DND-41 (cell line): ENCODE results near the gene POU2AF1.

Experiments used
- ATAC-seq: fragments of 200-7000 bp; cut with Tn5 transposase; 3 replicates; pipeline ENCODE4 v1.9.1; 2021; ENCODE audit warnings: low read depth; ENCODE audit not compliant: insufficient read depth
- DNase-seq: peaks from one replicate; pipeline ENCODE4 v3.0.0-alpha.2; 2020
- H2AFZ ChIP-seq: 2 replicates; pipeline ENCODE4 v1.6.0; 2012; ENCODE audit warnings: low read depth, low read length
- H3K27ac ChIP-seq: 2 replicates; pipeline ENCODE4 v1.5.1; 2012; ENCODE audit warnings: low read length, inconsistent platforms
- H3K27me3 ChIP-seq: fragments of 200-600 bp; sonication (generic); 2 replicates; pipeline ENCODE4 v1.6.0; 2012; ENCODE audit warnings: low read length, mild to moderate bottlenecking, inconsistent platforms; ENCODE audit not compliant: insufficient read depth, poor library complexity
- H3K36me3 ChIP-seq: 2 replicates; pipeline ENCODE4 v1.5.1; 2012; ENCODE audit warnings: low read length, inconsistent platforms; ENCODE audit not compliant: insufficient read depth
- H3K4me1 ChIP-seq: 2 replicates; pipeline ENCODE4 v1.5.1; 2012; ENCODE audit warnings: mild to moderate bottlenecking, low read length; ENCODE audit not compliant: insufficient read depth
- H3K4me2 ChIP-seq: 2 replicates; pipeline ENCODE4 v1.6.0; 2012; ENCODE audit warnings: mild to moderate bottlenecking, moderate library complexity, low read length, inconsistent platforms; ENCODE audit not compliant: insufficient read depth
- H3K4me3 ChIP-seq, 2 experiments: fragments of 200-600 bp in 1 of 2; shearing (Covaris generic) in 1 of 2; 2 replicates each; pipeline ENCODE4 v1.5.1; 2012 to 2016; ENCODE audit warnings: inconsistent platforms in 2 of 2, low read length in 2 of 2, mild to moderate bottlenecking in 2 of 2, low read depth in 1 of 2, moderate library complexity in 1 of 2
- H3K79me2 ChIP-seq: 2 replicates; pipeline ENCODE4 v1.6.0; 2012; ENCODE audit warnings: low read length, inconsistent platforms; ENCODE audit not compliant: insufficient read depth
- H3K9ac ChIP-seq: 2 replicates; pipeline ENCODE4 v1.6.0; 2012; ENCODE audit warnings: low read depth, mild to moderate bottlenecking, inconsistent platforms, low read length, moderate library complexity
- H3K9me3 ChIP-seq: 2 replicates; pipeline ENCODE4 v1.5.1; 2012; ENCODE audit warnings: low read length, moderate library complexity, mild to moderate bottlenecking, inconsistent platforms; ENCODE audit not compliant: insufficient read depth, severe bottlenecking
- H4K20me1 ChIP-seq: 2 replicates; pipeline ENCODE4 v1.6.0; 2012; ENCODE audit warnings: low read length; ENCODE audit not compliant: insufficient read depth
- EZH2 ChIP-seq: IDR thresholded peaks from 3 replicates; pipeline ENCODE4 v1.6.1; 2012; ENCODE audit warnings: borderline replicate concordance, low read depth, mild to moderate bottlenecking, moderate library complexity, low read length, inconsistent platforms; ENCODE audit not compliant: severe bottlenecking
- TF ChIP-seq, protein P1 (sequence below): IDR thresholded peaks from 2 replicates; pipeline ENCODE4 v1.5.1; 2012; ENCODE audit warnings: borderline replicate concordance, low read length, moderate library complexity, mild to moderate bottlenecking; ENCODE audit not compliant: poor library complexity, severe bottlenecking; ENCODE audit errors: extremely low read depth

POU2AF1 gene

DNA sequence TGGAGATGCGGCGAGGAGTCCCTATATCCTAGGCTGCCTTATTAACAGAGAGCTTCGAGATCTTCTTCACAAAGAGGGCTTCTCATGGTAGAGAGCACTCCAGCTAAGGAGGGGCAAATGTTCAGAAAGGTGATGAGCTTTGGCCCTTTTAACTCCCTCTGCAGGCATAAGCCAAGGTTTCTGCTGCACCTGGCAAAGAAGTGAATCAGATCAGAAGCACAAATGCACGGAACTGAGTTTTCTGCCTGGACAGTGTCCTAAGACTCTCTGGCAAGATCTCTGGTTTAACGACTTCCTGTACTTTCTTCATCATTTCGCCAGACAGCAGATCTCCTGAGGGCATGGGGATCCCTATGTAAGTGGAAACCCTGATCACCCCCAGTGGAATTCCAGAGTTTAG, 43.5 kb downstream of the POU2AF1 start:
- peaks cover 9% of the 10 kb centered on the region for H3K9me3 ChIP-seq
- no peak overlapping the region for H3K27ac ChIP-seq
- no peak overlapping the region for H2AFZ ChIP-seq
- no peaks in the 10 kb centered on the region for H3K4me1 ChIP-seq
- no peak overlapping the region for H3K9ac ChIP-seq
- no peak overlapping the region for H3K4me3 ChIP-seq
- H3K27me3 ChIP-seq = no peaks in the 10 kb centered on the region
- DNase-seq (no peak), ATAC-seq (no peak)
- no peak for TF ChIP-seq EZH2
- TF ChIP-seq, protein P1, sequence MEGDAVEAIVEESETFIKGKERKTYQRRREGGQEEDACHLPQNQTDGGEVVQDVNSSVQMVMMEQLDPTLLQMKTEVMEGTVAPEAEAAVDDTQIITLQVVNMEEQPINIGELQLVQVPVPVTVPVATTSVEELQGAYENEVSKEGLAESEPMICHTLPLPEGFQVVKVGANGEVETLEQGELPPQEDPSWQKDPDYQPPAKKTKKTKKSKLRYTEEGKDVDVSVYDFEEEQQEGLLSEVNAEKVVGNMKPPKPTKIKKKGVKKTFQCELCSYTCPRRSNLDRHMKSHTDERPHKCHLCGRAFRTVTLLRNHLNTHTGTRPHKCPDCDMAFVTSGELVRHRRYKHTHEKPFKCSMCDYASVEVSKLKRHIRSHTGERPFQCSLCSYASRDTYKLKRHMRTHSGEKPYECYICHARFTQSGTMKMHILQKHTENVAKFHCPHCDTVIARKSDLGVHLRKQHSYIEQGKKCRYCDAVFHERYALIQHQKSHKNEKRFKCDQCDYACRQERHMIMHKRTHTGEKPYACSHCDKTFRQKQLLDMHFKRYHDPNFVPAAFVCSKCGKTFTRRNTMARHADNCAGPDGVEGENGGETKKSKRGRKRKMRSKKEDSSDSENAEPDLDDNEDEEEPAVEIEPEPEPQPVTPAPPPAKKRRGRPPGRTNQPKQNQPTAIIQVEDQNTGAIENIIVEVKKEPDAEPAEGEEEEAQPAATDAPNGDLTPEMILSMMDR = no peak
- no peaks in the 10 kb centered on the region for H4K20me1 ChIP-seq
- H3K4me2 ChIP-seq = no peak overlapping the region
- no peaks in the 10 kb centered on the region for H3K79me2 ChIP-seq
- H3K36me3 ChIP-seq = no peaks in the 10 kb centered on the region

DNA sequence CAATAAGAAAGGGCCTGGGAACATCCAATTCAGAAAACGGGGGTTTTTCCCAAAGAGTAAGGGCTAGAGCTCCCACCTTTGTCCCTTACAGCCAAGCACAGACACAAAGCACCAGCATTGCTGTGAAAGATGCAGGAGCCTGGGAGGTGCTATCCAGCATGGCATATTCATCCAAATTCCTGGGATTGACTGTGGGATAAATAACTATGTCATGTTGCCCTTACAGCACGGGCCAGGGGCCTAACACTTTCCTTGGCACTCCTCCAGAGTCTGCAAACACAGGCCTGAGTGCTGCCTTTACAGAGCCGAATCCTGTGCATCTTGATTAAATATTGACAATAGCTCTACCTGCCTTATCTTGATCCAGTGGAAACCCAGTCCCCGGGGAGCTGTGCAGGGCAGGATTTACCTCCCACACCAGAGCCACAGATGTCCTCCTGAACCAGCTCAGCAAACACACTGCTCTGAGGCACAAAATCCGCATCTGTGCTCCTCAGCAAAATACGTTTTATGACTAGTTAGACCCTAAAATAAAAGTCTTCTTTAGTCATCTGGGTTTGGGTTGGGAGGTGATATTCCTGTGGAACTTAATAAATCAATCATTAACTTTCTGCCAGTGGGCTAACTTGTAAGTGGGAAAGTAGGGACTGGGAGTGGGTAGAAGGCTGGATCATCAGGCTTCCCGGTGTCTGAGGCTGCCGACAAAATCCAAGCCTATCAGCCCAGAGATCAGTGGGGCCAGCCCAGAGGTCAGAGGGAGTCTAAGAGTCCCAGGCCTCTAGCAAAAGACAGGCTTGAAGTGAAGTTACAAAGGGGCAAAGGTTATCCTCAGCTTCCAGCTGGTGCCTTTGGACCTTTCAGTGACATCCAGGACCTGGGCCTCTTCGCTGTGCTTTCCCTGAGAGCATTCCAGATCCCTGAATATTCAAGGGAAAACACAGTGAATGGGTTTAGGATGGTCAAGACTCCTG, 44.3 kb downstream of the POU2AF1 start:
- H3K4me3 ChIP-seq = no peak overlapping the region
- H4K20me1 ChIP-seq = no peaks in the 10 kb centered on the region
- no peak overlapping the region for H3K27ac ChIP-seq
- H3K9me3 ChIP-seq = peaks cover 5% of the 10 kb centered on the region
- no peak overlapping the region for H3K9ac ChIP-seq
- no peaks in the 10 kb centered on the region for H3K27me3 ChIP-seq
- DNase-seq (no peak), ATAC-seq (no peak)
- TF ChIP-seq, protein P1 = no peak
- TF ChIP-seq EZH2 = no peak
- H3K36me3 ChIP-seq = no peaks in the 10 kb centered on the region
- no peak overlapping the region for H3K4me2 ChIP-seq
- no peaks in the 10 kb centered on the region for H3K4me1 ChIP-seq
- no peak overlapping the region for H2AFZ ChIP-seq
- no peaks in the 10 kb centered on the region for H3K79me2 ChIP-seq

DNA sequence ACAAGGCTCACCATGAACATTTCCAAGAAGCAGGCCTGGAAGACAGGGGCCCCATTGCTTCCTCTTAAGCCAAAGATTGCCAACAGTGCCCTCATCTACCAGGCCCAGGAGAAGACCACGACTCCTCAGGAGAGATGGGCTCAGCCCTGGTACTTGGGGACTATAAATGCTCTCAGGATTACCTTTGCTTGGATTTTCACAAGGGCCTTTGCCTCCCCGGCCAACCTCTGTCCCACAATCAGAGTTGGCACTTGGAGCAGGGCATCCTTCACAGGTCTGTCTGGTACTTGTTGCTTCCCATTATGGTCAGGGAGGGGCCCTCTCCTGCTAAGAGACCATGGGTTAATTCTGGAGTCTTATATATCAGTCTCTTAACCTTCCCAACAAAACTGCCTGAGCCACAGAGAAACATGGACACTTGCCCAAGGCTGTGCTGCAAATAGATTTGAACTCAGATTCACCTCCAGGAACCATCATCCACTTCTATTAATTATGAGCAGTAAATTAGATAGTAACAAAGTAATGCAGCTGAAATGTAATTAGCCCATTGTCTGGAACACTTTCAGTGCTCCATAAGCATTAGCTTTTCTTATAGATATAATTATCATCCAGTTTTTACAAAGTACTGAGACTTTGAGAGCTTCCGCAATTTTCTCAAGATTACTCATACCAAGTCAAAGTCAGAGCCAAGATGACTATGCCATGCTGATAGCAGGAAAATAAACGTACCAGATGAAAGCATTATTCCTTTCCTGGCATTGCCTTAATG, 47.2 kb downstream of the POU2AF1 start:
- no peak overlapping the region for H3K4me3 ChIP-seq
- TF ChIP-seq EZH2 = no peak
- TF ChIP-seq, protein P1 = no peak
- no peak overlapping the region for H3K27ac ChIP-seq
- H2AFZ ChIP-seq = no peak overlapping the region
- no peak overlapping the region for H3K4me2 ChIP-seq
- no peaks in the 10 kb centered on the region for H3K9me3 ChIP-seq
- no peak for DNase-seq
- ATAC-seq = no peak
- H3K79me2 ChIP-seq = no peaks in the 10 kb centered on the region
- H3K9ac ChIP-seq = no peak overlapping the region
- no peaks in the 10 kb centered on the region for H3K36me3 ChIP-seq
- no peaks in the 10 kb centered on the region for H4K20me1 ChIP-seq
- no peaks in the 10 kb centered on the region for H3K4me1 ChIP-seq
- no peaks in the 10 kb centered on the region for H3K27me3 ChIP-seq
